Karpas-422 (cell line): ENCODE results near the gene MDH1B. TPM values are rescaled to one million over a fixed set of nuclear protein-coding genes. Genes with fewer than 3 reads are reported as not detected.
"Not testable (repeated sequence)": the region's sequence is repeated elsewhere in the genome, so short reads cannot be mapped to it uniquely, and the experiment has no call there.

Experiments
- DNase-seq: peaks from one replicate; pipeline ENCODE4 v3.0.0-alpha.2; 2015
- H2AFZ ChIP-seq: fragments of 200-600 bp; sonication (generic); 2 replicates; pipeline ENCODE4 v1.6.1; 2014; ENCODE audit warnings: antibody characterized with exemption, low read length, mixed read lengths
- H3K27ac ChIP-seq: fragments of 200-600 bp; sonication (generic); 2 replicates; pipeline ENCODE4 v1.5.1; 2014; ENCODE audit warnings: mild to moderate bottlenecking, low read length, moderate library complexity
- H3K27me3 ChIP-seq: fragments of 200-600 bp; sonication (generic); 2 replicates; pipeline ENCODE4 v1.6.1; 2014; ENCODE audit warnings: low read length, mixed read lengths
- H3K36me3 ChIP-seq: fragments of 200-600 bp; sonication (generic); 2 replicates; pipeline ENCODE4 v1.6.1; 2014; ENCODE audit warnings: low read length, mixed read lengths; ENCODE audit not compliant: insufficient read depth
- H3K4me1 ChIP-seq: fragments of 200-600 bp; sonication (generic); 2 replicates; pipeline ENCODE4 v1.6.1; 2014; ENCODE audit warnings: mild to moderate bottlenecking, low read length, mixed read lengths
- H3K4me2 ChIP-seq: fragments of 200-600 bp; sonication (generic); 2 replicates; pipeline ENCODE4 v1.6.1; 2014; ENCODE audit warnings: low read length, low read depth, mild to moderate bottlenecking; ENCODE audit not compliant: poor library complexity, severe bottlenecking
- H3K4me3 ChIP-seq: fragments of 200-600 bp; sonication (generic); 2 replicates; pipeline ENCODE4 v1.5.1; 2014; ENCODE audit warnings: mild to moderate bottlenecking, antibody characterized with exemption, low read length, mixed read lengths
- H3K79me2 ChIP-seq: fragments of 200-600 bp; sonication (generic); 2 replicates; pipeline ENCODE4 v1.6.1; 2014; ENCODE audit warnings: mild to moderate bottlenecking, low read length, mixed read lengths
- H3K9ac ChIP-seq: fragments of 200-600 bp; sonication (generic); 2 replicates; pipeline ENCODE4 v1.6.0; 2014; ENCODE audit warnings: low read length
- H3K9me2 ChIP-seq: fragments of 200-600 bp; sonication (generic), shearing (Covaris generic); replicated peaks from 2 replicates; pipeline ENCODE4 v1.6.0; 2014; ENCODE audit warnings: mild to moderate bottlenecking, low read length, moderate library complexity; ENCODE audit not compliant: insufficient read depth
- H3K9me3 ChIP-seq: fragments of 300-700, 200-600 bp; sonication (generic); 2 replicates; pipeline ENCODE4 v1.6.1; 2014; ENCODE audit warnings: low read length, mixed read lengths
- H4K20me1 ChIP-seq: fragments of 200-600 bp; sonication (generic); 2 replicates; pipeline ENCODE4 v1.6.1; 2014; ENCODE audit warnings: mild to moderate bottlenecking, antibody characterized with exemption, low read length, low read depth; ENCODE audit not compliant: insufficient read depth
- total RNA-seq: library from RNA; depleted of rRNA; stranded (reverse); fragments of >200 nt; shearing (Covaris generic); gene quantifications from 2 replicates; pipeline ENCODE4 v1.2.3, GENCODE V29; 2014; ENCODE audit warnings: low replicate concordance; rRNA removed

MDH1B gene
- 1.7 and 2.8 TPM in 2 replicates for total RNA-seq

DNA sequence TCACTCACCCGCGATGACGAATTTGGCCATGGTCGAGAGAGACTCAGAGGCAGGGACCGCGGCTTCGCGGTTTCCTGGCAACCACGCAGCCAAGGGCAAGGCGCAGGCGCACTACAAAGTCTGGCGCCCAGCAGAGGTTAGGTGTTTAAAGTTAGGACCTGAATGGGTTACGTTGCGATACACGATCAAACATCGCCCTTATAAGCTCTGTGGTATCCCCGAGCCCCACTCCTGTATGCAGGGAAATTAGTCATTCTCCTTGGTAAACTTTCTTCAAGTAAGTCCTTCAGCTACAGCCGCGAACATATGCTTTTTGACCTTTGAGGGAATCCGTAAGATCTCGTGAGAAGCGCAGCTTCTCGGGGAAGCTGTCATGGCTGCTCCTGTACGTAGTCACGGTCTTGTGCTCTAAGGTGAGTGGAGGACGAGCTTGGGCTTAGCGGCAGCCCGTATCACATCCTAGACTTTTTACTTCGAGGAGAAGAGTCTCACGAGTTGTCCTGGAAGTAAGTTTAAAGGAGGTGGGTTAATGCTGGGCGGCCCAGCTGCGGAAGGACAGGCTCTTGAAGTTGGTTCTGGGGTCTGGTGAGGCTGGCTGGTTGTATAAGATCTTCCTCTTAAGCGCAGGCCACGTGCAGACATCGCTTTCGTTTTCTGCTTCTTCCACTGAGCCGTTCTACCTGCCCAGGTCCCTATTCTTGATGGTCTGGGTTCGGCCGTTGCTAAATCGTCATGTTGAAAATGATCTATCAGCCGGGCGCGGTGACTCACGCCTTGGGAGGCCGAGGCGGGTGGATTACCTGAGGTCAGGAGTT, at the start of gene MDH1B, which contains the start of gene FASTKD2:
MDH1B (minus strand) TSS at position 87 of the 815 bp plus-strand sequence; CDS start at position 30, 57 bp downstream.
FASTKD2 (plus strand) TSS at position 365 of the 815 bp plus-strand sequence. CDS start 1,088 bp downstream, outside the sequence.
- H3K9me3 ChIP-seq: no peaks in the 10 kb centered on the region
- peak within 1 kb of the TSS; percentile 39 for H3K27ac ChIP-seq
- peak within 1 kb of the TSS; percentile 78 for H3K9ac ChIP-seq
- H3K4me3 ChIP-seq: peak within 1 kb of the TSS; percentile 84
- peaks cover 39% of the 10 kb centered on the region for H3K79me2 ChIP-seq
- DNase-seq: peak; percentile 94
- no peaks in the 10 kb centered on the region for H3K27me3 ChIP-seq
- H3K4me2 ChIP-seq: peak within 1 kb of the TSS; percentile 80
- peaks cover 27% of the 10 kb centered on the region for H3K36me3 ChIP-seq
- no peaks in the 10 kb centered on the region for H4K20me1 ChIP-seq
- H3K9me2 ChIP-seq: 0 out of 2 replicates have a peak, but pooled peaks cover 2% of the 10 kb centered on the region
- H3K4me1 ChIP-seq: peaks cover 32% of the 10 kb centered on the region
- peak within 1 kb of the TSS; percentile 74 for H2AFZ ChIP-seq

- H3K9me2 ChIP-seq: no peaks in the 10 kb centered on the region
- H3K27ac ChIP-seq: no peak overlapping the region
- H3K27me3 ChIP-seq: no peaks in the 10 kb centered on the region
- H4K20me1 ChIP-seq: no peaks in the 10 kb centered on the region
- H3K79me2 ChIP-seq: no peaks in the 10 kb centered on the region
- DNase-seq: peak; percentile 51
- peaks cover 12% of the 10 kb centered on the region for H3K4me1 ChIP-seq
- no peak overlapping the region for H3K4me3 ChIP-seq
- H3K36me3 ChIP-seq: no peaks in the 10 kb centered on the region
- no peak overlapping the region for H2AFZ ChIP-seq
- no peaks in the 10 kb centered on the region for H3K9me3 ChIP-seq
- peak overlapping the region; percentile 5 for H3K4me2 ChIP-seq
- H3K9ac ChIP-seq: no peak overlapping the region
Observed at GRCh38 chr2:206814498-206814897, 49.4 kb upstream of the MDH1B start.

DNA sequence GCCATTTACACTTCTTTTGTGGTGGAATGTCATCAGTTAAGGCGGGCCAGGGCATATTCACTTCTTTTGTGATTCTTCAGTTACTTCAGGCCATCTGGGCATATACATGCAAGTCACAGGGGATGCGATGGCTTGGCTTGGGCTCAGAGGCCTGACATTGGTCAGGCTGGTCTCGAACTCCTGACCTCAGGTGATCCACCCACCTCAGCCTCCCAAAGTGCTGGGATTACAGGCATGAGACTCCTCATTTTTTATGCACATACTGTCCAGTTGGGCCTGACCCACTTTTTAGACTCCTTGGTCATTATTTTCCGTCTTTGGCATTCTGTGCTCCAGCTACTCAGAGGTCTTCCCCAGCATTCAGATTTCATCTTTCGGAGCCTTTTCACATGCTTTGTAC, 47.3 kb upstream of the MDH1B start:
- not testable (repeated sequence) for H3K79me2 ChIP-seq, H3K4me2 ChIP-seq, H3K4me3 ChIP-seq, H3K27ac ChIP-seq, H3K9me3 ChIP-seq, H2AFZ ChIP-seq, H3K36me3 ChIP-seq, H3K9ac ChIP-seq, H3K9me2 ChIP-seq, H4K20me1 ChIP-seq, H3K27me3 ChIP-seq, DNase-seq
- peaks cover 12% of the 10 kb centered on the region for H3K4me1 ChIP-seq

GRCh38 chr2:206807624-206808023, 42.5 kb upstream of the MDH1B start:
- H2AFZ ChIP-seq, H3K36me3 ChIP-seq, H3K27ac ChIP-seq, H3K27me3 ChIP-seq, H4K20me1 ChIP-seq, H3K4me1 ChIP-seq, H3K9ac ChIP-seq, H3K4me3 ChIP-seq, H3K79me2 ChIP-seq, DNase-seq, H3K9me3 ChIP-seq, H3K9me2 ChIP-seq, H3K4me2 ChIP-seq: not testable (repeated sequence)

DNA sequence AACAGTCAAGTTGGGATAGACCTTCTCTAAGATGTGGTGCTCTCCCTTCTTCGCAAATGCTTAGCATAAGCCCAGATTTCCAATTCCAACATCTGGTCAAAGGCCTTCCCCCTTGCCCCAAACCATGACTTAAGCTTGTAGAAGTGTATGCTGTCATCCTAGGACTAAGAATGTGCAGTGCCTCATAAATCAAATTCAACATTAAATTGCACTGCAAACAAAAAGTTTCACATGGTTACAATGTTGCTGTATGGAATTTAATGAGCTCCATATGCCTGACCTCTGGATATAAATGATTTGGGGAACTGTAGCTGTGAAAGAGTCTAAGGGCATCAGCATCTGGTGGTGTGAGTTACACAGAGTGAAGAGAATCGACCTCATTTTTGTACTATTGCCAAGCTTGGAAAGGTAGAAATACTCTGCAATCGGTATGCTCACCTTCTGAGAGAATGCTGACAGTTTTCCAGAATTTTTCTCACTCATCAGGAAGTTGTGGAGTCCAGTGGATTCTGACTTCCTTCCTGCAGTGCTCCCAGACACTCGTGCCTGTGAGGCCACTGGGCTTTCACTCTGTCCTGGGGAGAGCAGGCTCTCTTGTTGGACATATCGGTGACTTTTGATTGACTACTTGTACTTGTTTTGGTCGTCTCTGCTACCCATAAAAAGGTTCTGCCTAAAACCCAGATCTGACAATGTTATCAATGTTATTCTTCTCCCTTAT, 40.9 kb upstream of the MDH1B start:
- Histone ChIP-seq H3K27me3 (no peaks in the 10 kb centered on the region), H3K27ac (no peak overlapping the region), H3K36me3 (no peaks in the 10 kb centered on the region), H3K9me3 (no peaks in the 10 kb centered on the region), H3K4me1 (no peaks in the 10 kb centered on the region), H3K9me2 (no peaks in the 10 kb centered on the region), H3K79me2 (no peaks in the 10 kb centered on the region), H4K20me1 (no peaks in the 10 kb centered on the region), H2AFZ (no peak overlapping the region), H3K4me3 (no peak overlapping the region), H3K9ac (no peak overlapping the region), H3K4me2 (no peak overlapping the region)
- DNase-seq: no peak

DNA sequence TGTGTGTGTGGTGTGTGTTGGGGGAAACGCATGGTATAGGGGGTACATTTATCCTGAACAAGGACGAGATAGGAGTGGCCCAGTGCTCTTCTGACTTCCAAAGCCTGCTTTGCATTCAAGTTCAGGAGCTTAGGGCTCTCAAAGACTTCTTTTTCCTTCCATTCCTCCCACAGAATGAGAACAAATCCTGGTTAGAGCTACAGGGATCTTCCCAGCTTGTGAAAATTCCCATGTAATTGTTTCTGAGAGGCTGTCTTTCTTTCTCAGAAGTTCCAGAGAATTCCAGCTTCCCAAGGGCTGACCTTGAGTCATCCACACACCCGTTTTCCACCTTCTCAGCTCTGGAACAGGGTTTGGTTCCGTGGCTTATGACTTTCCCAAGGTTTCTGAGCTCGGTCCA, 39.2 kb upstream of the MDH1B start:
- Histone ChIP-seq H3K4me2 (no peak overlapping the region), H4K20me1 (no peaks in the 10 kb centered on the region), H3K9ac (no peak overlapping the region), H3K9me2 (no peaks in the 10 kb centered on the region), H3K27me3 (no peaks in the 10 kb centered on the region), H3K79me2 (no peaks in the 10 kb centered on the region), H2AFZ (no peak overlapping the region), H3K4me3 (no peak overlapping the region), H3K27ac (no peak overlapping the region), H3K36me3 (no peaks in the 10 kb centered on the region), H3K9me3 (no peaks in the 10 kb centered on the region), H3K4me1 (no peaks in the 10 kb centered on the region)
- no peak for DNase-seq

- no peak overlapping the region for H3K9ac ChIP-seq
- no peaks in the 10 kb centered on the region for H3K36me3 ChIP-seq
- H3K4me2 ChIP-seq: no peak overlapping the region
- no peak overlapping the region for H2AFZ ChIP-seq
- no peaks in the 10 kb centered on the region for H3K27me3 ChIP-seq
- no peaks in the 10 kb centered on the region for H4K20me1 ChIP-seq
- no peaks in the 10 kb centered on the region for H3K4me1 ChIP-seq
- H3K9me3 ChIP-seq: no peaks in the 10 kb centered on the region
- H3K9me2 ChIP-seq: no peaks in the 10 kb centered on the region
- no peak for DNase-seq
- no peaks in the 10 kb centered on the region for H3K79me2 ChIP-seq
- H3K27ac ChIP-seq: no peak overlapping the region
- H3K4me3 ChIP-seq: no peak overlapping the region
Observed at GRCh38 chr2:206802654-206803514, 37.8 kb upstream of the MDH1B start.
